Measurements from ENCODE around the gene LZTS2.

LZTS2 gene

GRCh38 chr10:101011517-101012423, 12.2 kb downstream of the LZTS2 start:
- H3K4me1 ChIP-seq (ENCODE audit: insufficient read depth, low read length) = no peaks in the 10 kb centered on the region
- no peak overlapping the region for H3K4me3 ChIP-seq (ENCODE audit: low read length)
- H3K9me3 ChIP-seq (ENCODE audit: insufficient read depth, low read depth, low read length) = no peaks in the 10 kb centered on the region
- H3K36me3 ChIP-seq (ENCODE audit: insufficient read depth, low read depth, low read length) = peaks cover 7% of the 10 kb centered on the region; the same call in 1 of the 2 replicates
- no peak overlapping the region for H3K9ac ChIP-seq (ENCODE audit: low read depth, low read length)
- H3K27ac ChIP-seq (ENCODE audit: low read length) = no peak overlapping the region
- H3K27me3 ChIP-seq (ENCODE audit: insufficient read depth, low read length) = peaks cover 24% of the 10 kb centered on the region

GRCh38 chr10:101012525-101013364, 13.1 kb downstream of the LZTS2 start:
- H3K9ac ChIP-seq (ENCODE audit: low read depth, low read length) = no peak overlapping the region
- H3K4me3 ChIP-seq (ENCODE audit: low read length) = no peak overlapping the region
- H3K36me3 ChIP-seq (ENCODE audit: insufficient read depth, low read depth, low read length) = no peaks in the 10 kb centered on the region
- no peak overlapping the region for H3K27ac ChIP-seq (ENCODE audit: low read length)
- H3K27me3 ChIP-seq (ENCODE audit: insufficient read depth, low read length) = peaks cover 34% of the 10 kb centered on the region
- H3K4me1 ChIP-seq (ENCODE audit: insufficient read depth, low read length) = no peaks in the 10 kb centered on the region
- no peaks in the 10 kb centered on the region for H3K9me3 ChIP-seq (ENCODE audit: insufficient read depth, low read depth, low read length)

GRCh38 chr10:101013365-101013825, 13.8 kb downstream of the LZTS2 start:
- no peak overlapping the region for H3K27ac ChIP-seq (ENCODE audit: low read length)
- no peak overlapping the region for H3K4me3 ChIP-seq (ENCODE audit: low read length)
- H3K27me3 ChIP-seq (ENCODE audit: insufficient read depth, low read length) = peaks cover 41% of the 10 kb centered on the region
- no peak overlapping the region for H3K9ac ChIP-seq (ENCODE audit: low read depth, low read length)
- H3K36me3 ChIP-seq (ENCODE audit: insufficient read depth, low read depth, low read length) = no peaks in the 10 kb centered on the region
- no peaks in the 10 kb centered on the region for H3K9me3 ChIP-seq (ENCODE audit: insufficient read depth, low read depth, low read length)
- no peaks in the 10 kb centered on the region for H3K4me1 ChIP-seq (ENCODE audit: insufficient read depth, low read length)

GRCh38 chr10:101014230-101014884, 14.7 kb downstream of the LZTS2 start:
- Histone ChIP-seq H3K4me3 (ENCODE audit: low read length) (no peak overlapping the region), H3K27me3 (ENCODE audit: insufficient read depth, low read length) (peaks cover 50% of the 10 kb centered on the region), H3K36me3 (ENCODE audit: insufficient read depth, low read depth, low read length) (no peaks in the 10 kb centered on the region), H3K4me1 (ENCODE audit: insufficient read depth, low read length) (no peaks in the 10 kb centered on the region), H3K9ac (ENCODE audit: low read depth, low read length) (no peak overlapping the region), H3K9me3 (ENCODE audit: insufficient read depth, low read depth, low read length) (no peaks in the 10 kb centered on the region), H3K27ac (ENCODE audit: low read length) (no peak overlapping the region)

- Histone ChIP-seq H3K4me3 (ENCODE audit: low read length) (no peak overlapping the region), H3K9me3 (ENCODE audit: insufficient read depth, low read depth, low read length) (no peaks in the 10 kb centered on the region), H3K27me3 (ENCODE audit: insufficient read depth, low read length) (peaks cover 55% of the 10 kb centered on the region), H3K4me1 (ENCODE audit: insufficient read depth, low read length) (no peaks in the 10 kb centered on the region), H3K27ac (ENCODE audit: low read length) (no peak overlapping the region), H3K36me3 (ENCODE audit: insufficient read depth, low read depth, low read length) (no peaks in the 10 kb centered on the region), H3K9ac (ENCODE audit: low read depth, low read length) (no peak overlapping the region)
Measured at GRCh38 chr10:101014966-101015581, 15.5 kb downstream of the LZTS2 start.

GRCh38 chr10:101015582-101015973, 16.0 kb downstream of the LZTS2 start:
- H3K9ac ChIP-seq (ENCODE audit: low read depth, low read length) = no peak overlapping the region

GRCh38 chr10:101016814-101017213, 17.2 kb downstream of the LZTS2 start:
- Histone ChIP-seq H3K4me3 (ENCODE audit: low read length) (no peak overlapping the region), H3K9me3 (ENCODE audit: insufficient read depth, low read depth, low read length) (no peaks in the 10 kb centered on the region), H3K36me3 (ENCODE audit: insufficient read depth, low read depth, low read length) (no peaks in the 10 kb centered on the region), H3K9ac (ENCODE audit: low read depth, low read length) (no peak overlapping the region), H3K27ac (ENCODE audit: low read length) (no peak overlapping the region), H3K4me1 (ENCODE audit: insufficient read depth, low read length) (no peaks in the 10 kb centered on the region), H3K27me3 (ENCODE audit: insufficient read depth, low read length) (peaks cover 65% of the 10 kb centered on the region)

More at GRCh38 chr10:101015582-101015973, 16.0 kb downstream of the LZTS2 start:
- Histone ChIP-seq H3K4me1 (ENCODE audit: insufficient read depth, low read length) (no peaks in the 10 kb centered on the region), H3K9me3 (ENCODE audit: insufficient read depth, low read depth, low read length) (no peaks in the 10 kb centered on the region), H3K4me3 (ENCODE audit: low read length) (no peak overlapping the region), H3K27ac (ENCODE audit: low read length) (no peak overlapping the region), H3K27me3 (ENCODE audit: insufficient read depth, low read length) (peaks cover 60% of the 10 kb centered on the region), H3K36me3 (ENCODE audit: insufficient read depth, low read depth, low read length) (no peaks in the 10 kb centered on the region)

GRCh38 chr10:101018118-101018599, 18.6 kb downstream of the LZTS2 start:
- no peak overlapping the region for H3K9ac ChIP-seq (ENCODE audit: low read depth, low read length)
- no peak overlapping the region for H3K27ac ChIP-seq (ENCODE audit: low read length)
- no peaks in the 10 kb centered on the region for H3K9me3 ChIP-seq (ENCODE audit: insufficient read depth, low read depth, low read length)
- H3K36me3 ChIP-seq (ENCODE audit: insufficient read depth, low read depth, low read length) = no peaks in the 10 kb centered on the region
- no peaks in the 10 kb centered on the region for H3K4me1 ChIP-seq (ENCODE audit: insufficient read depth, low read length)
- peaks cover 65% of the 10 kb centered on the region for H3K27me3 ChIP-seq (ENCODE audit: insufficient read depth, low read length)
- peak overlapping the region; percentile 55; the same call in 1 of the 2 replicates for H3K4me3 ChIP-seq (ENCODE audit: low read length)

- no peaks in the 10 kb centered on the region for H3K36me3 ChIP-seq (ENCODE audit: insufficient read depth, low read depth, low read length)
- no peaks in the 10 kb centered on the region for H3K9me3 ChIP-seq (ENCODE audit: insufficient read depth, low read depth, low read length)
- H3K4me3 ChIP-seq (ENCODE audit: low read length) = peak overlapping the region; percentile 55
- peaks cover 65% of the 10 kb centered on the region for H3K27me3 ChIP-seq (ENCODE audit: insufficient read depth, low read length)
- H3K9ac ChIP-seq (ENCODE audit: low read depth, low read length) = no peak overlapping the region
- H3K4me1 ChIP-seq (ENCODE audit: insufficient read depth, low read length) = no peaks in the 10 kb centered on the region
- H3K27ac ChIP-seq (ENCODE audit: low read length) = no peak overlapping the region
Measured at GRCh38 chr10:101018600-101019439, 19.2 kb downstream of the LZTS2 start.

GRCh38 chr10:101019440-101019703, 19.8 kb downstream of the LZTS2 start:
- H3K36me3 ChIP-seq (ENCODE audit: insufficient read depth, low read depth, low read length) = no peaks in the 10 kb centered on the region

More at GRCh38 chr10:101019440-101019703, 19.8 kb downstream of the LZTS2 start:
- H3K4me3 ChIP-seq (ENCODE audit: low read length) = peak overlapping the region; percentile 34; the same call in 1 of the 2 replicates
- H3K27ac ChIP-seq (ENCODE audit: low read length) = no peak overlapping the region
- no peaks in the 10 kb centered on the region for H3K4me1 ChIP-seq (ENCODE audit: insufficient read depth, low read length)
- H3K9ac ChIP-seq (ENCODE audit: low read depth, low read length) = no peak overlapping the region
- H3K27me3 ChIP-seq (ENCODE audit: insufficient read depth, low read length) = peaks cover 64% of the 10 kb centered on the region
- H3K9me3 ChIP-seq (ENCODE audit: insufficient read depth, low read depth, low read length) = no peaks in the 10 kb centered on the region

All from iPS-20b (cell line).